Uterus (tissue), 4 donors: ENCODE measurements around the gene CFAP69. TPM values are rescaled to one million over a fixed set of nuclear protein-coding genes. Genes with fewer than 3 reads are reported as not detected.

Source experiments
- DNase-seq, 2 donors: peaks; one replicate each; pipeline ENCODE4 v3.0.0-alpha.2; 2019 to 2020
- H3K27ac ChIP-seq, 2 donors: fragments of 200-600 bp; sonication (generic); 1 replicate in 1 of 2; 2 replicates in 1 of 2; pipeline ENCODE4 v1.5.1; 2016 to 2018
- H3K27me3 ChIP-seq, 2 donors: fragments of 200-600 bp; sonication (generic); one replicate each; pipeline ENCODE4 v1.5.1; 2018 to 2019; ENCODE audit warnings: control low read depth in 1 of 2
- H3K36me3 ChIP-seq, 2 donors: fragments of 200-600 bp; sonication (generic); one replicate each; pipeline ENCODE4 v1.5.1; 2019; ENCODE audit warnings: control low read depth in 1 of 2
- H3K4me1 ChIP-seq, 2 donors: fragments of 200-600 bp; sonication (generic); one replicate each; pipeline ENCODE4 v1.5.1; 2018 to 2019; ENCODE audit warnings: control low read depth in 1 of 2
- H3K4me3 ChIP-seq, 2 donors: fragments of 200-600 bp; sonication (generic); 1 replicate in 1 of 2; 2 replicates in 1 of 2; pipeline ENCODE4 v1.5.1; 2018 to 2019; ENCODE audit warnings: mild to moderate bottlenecking in 1 of 2
- H3K9me3 ChIP-seq, 2 donors: fragments of 200-600 bp; sonication (generic); one replicate each; pipeline ENCODE4 v1.5.1; 2019; ENCODE audit warnings: control low read depth in 1 of 2
- CTCF ChIP-seq, 4 experiments: fragments of 200-600 bp in 2 of 4; fragments of 450-650 bp in 2 of 4; sonication (generic) in 2 of 4; IDR thresholded peaks; one replicate each; pipeline ENCODE4 v1.5.1; 2016 to 2019; ENCODE audit warnings: antibody characterized with exemption in 4 of 4, mild to moderate bottlenecking in 2 of 4, moderate library complexity in 1 of 4
- POLR2A ChIP-seq, 2 donors: fragments of 450-650 bp; IDR thresholded peaks; one replicate each; pipeline ENCODE4 v1.6.1; 2016; ENCODE audit warnings: antibody characterized with exemption in 2 of 2, mild to moderate bottlenecking in 1 of 2, moderate library complexity in 1 of 2
- intact Hi-C: fragments of 100-400 bp; cut with DNase I; formaldehyde crosslinking; loops from one replicate; pipeline ENCODE4 v1.15.1; 2023; ENCODE audit warnings: low total_unique reads
- total RNA-seq, 4 donors: library from RNA; depleted of rRNA in 3 of 4; stranded (reverse); fragments of >200 nt in 3 of 4; gene quantifications; one replicate each; pipeline versions ENCODE4 v1.1.0 to v1.2.4, GENCODE V29; 2014 to 2023
- donor health status: DM: yes; HTN: yes; CAD: no.

CFAP69 gene
- total RNA-seq, 4 donors from 2014 or later: 5.9 to 17.4 (median 10.2) TPM

- no peaks in the 10 kb centered on the region for H3K4me1 ChIP-seq
- H3K4me3 ChIP-seq: no peak overlapping the region
- H3K27me3 ChIP-seq: no peaks in the 10 kb centered on the region
- H3K27ac ChIP-seq: no peak overlapping the region
- intact Hi-C loops: no loop called here
- peaks cover 0 to 4% of the 10 kb centered on the region in 2 donors for H3K36me3 ChIP-seq
- H3K9me3 ChIP-seq: no peaks in the 10 kb centered on the region
- DNase-seq: no peak
- TF ChIP-seq CTCF (IDR thresholded peaks at IDR 0.05): no peak
- TF ChIP-seq POLR2A (IDR thresholded peaks at IDR 0.05): no peak
Observed at GRCh38 chr7:90231304-90231703, 13.7 kb upstream of the CFAP69 start.

GRCh38 chr7:90232430-90232829, 12.5 kb upstream of the CFAP69 start:
- Histone ChIP-seq H3K36me3 (peaks cover 0 to 4% of the 10 kb centered on the region in 2 donors), H3K27me3 (no peaks in the 10 kb centered on the region), H3K4me3 (no peak overlapping the region), H3K4me1 (no peaks in the 10 kb centered on the region), H3K9me3 (no peaks in the 10 kb centered on the region), H3K27ac (no peak overlapping the region)
- no peak for TF ChIP-seq POLR2A (IDR thresholded peaks at IDR 0.05)
- TF ChIP-seq CTCF (IDR thresholded peaks at IDR 0.05): no peak
- no peak for DNase-seq
- intact Hi-C loops: no loop called here

GRCh38 chr7:90233569-90233968, 11.4 kb upstream of the CFAP69 start:
- Histone ChIP-seq H3K36me3 (peaks cover 0 to 4% of the 10 kb centered on the region in 2 donors), H3K4me3 (no peak overlapping the region), H3K4me1 (no peaks in the 10 kb centered on the region), H3K27ac (no peak overlapping the region), H3K27me3 (no peaks in the 10 kb centered on the region), H3K9me3 (no peaks in the 10 kb centered on the region)
- intact Hi-C loops: no loop called here
- no peak for TF ChIP-seq CTCF (IDR thresholded peaks at IDR 0.05)
- TF ChIP-seq POLR2A (IDR thresholded peaks at IDR 0.05): no peak
- no peak for DNase-seq

- H3K27ac ChIP-seq: no peak overlapping the region
- intact Hi-C loops: no loop called here
- H3K9me3 ChIP-seq: no peaks in the 10 kb centered on the region
- TF ChIP-seq CTCF (IDR thresholded peaks at IDR 0.05) (no peak), POLR2A (IDR thresholded peaks at IDR 0.05) (no peak)
- no peak for DNase-seq
- H3K4me1 ChIP-seq: no peaks in the 10 kb centered on the region
- H3K4me3 ChIP-seq: no peak overlapping the region
- peaks cover 0 to 4% of the 10 kb centered on the region in 2 donors for H3K36me3 ChIP-seq
- H3K27me3 ChIP-seq: no peaks in the 10 kb centered on the region
Observed at GRCh38 chr7:90236721-90237289, 8.2 kb upstream of the CFAP69 start.

GRCh38 chr7:90238022-90238421, 7.0 kb upstream of the CFAP69 start:
- DNase-seq: no peak
- H3K4me1 ChIP-seq: no peaks in the 10 kb centered on the region
- intact Hi-C loops: no loop called here
- no peak overlapping the region for H3K4me3 ChIP-seq
- H3K9me3 ChIP-seq: no peaks in the 10 kb centered on the region
- no peak overlapping the region for H3K27ac ChIP-seq
- peaks cover 0 to under 1% of the 10 kb centered on the region in 2 donors for H3K36me3 ChIP-seq
- TF ChIP-seq CTCF (IDR thresholded peaks at IDR 0.05) (no peak), POLR2A (IDR thresholded peaks at IDR 0.05) (no peak)
- H3K27me3 ChIP-seq: no peaks in the 10 kb centered on the region
